Ovary (tissue), 9 donors: ENCODE results near the gene SMG6. TPM values are rescaled to one million over a fixed set of nuclear protein-coding genes. Genes with fewer than 3 reads are reported as not detected.

Source experiments
- DNase-seq, 5 donors: peaks; one replicate each; pipeline ENCODE4 v3.0.0-alpha.2; 2019 to 2020
- H3K27ac ChIP-seq, 2 donors: fragments of 200-600 bp; one replicate each; pipeline versions ENCODE4 v1.5.1 to v1.8.0; 2019 to 2022
- H3K27me3 ChIP-seq: fragments of 200-600 bp; one replicate; pipeline ENCODE4 v1.8.0; 2022
- H3K36me3 ChIP-seq: fragments of 200-600 bp; sonication (generic); one replicate; pipeline ENCODE4 v1.5.1; 2019
- H3K4me1 ChIP-seq: one replicate; pipeline ENCODE4 v1.8.1; 2013; ENCODE audit warnings: mild to moderate bottlenecking, moderate library complexity; ENCODE audit not compliant: insufficient read depth
- H3K4me3 ChIP-seq: fragments of 200-600 bp; sonication (generic); one replicate; pipeline ENCODE4 v1.5.1; 2017
- H3K9me3 ChIP-seq, 2 donors: fragments of 200-600 bp in 1 of 2; sonication (generic) in 1 of 2; one replicate each; pipeline versions ENCODE4 v1.5.1 to v1.8.1; 2013 to 2019; ENCODE audit warnings: mild to moderate bottlenecking in 1 of 2, moderate library complexity in 1 of 2
- EP300 ChIP-seq: sonication (generic); formaldehyde crosslinking; IDR thresholded peaks from one replicate; pipeline ENCODE4 v1.6.1; 2017; ENCODE audit warnings: antibody characterized with exemption
- POLR2A ChIP-seq: fragments of 450-650 bp; IDR thresholded peaks from one replicate; pipeline ENCODE4 v1.6.1; 2017; ENCODE audit warnings: antibody characterized with exemption, mild to moderate bottlenecking, moderate library complexity
- WGBS, 3 donors: extraction: QIAGEN DNeasy Blood & Tissue Kit in 1 of 3; methylation state at CpG; one replicate each; pipeline versions ENCODE4 v1.1.5 to v1.1.7; 2013 to 2017; 5-methylcytosine and 5-hydroxymethylcytosine counted together
- intact Hi-C, 4 donors: fragments of 100-400 bp; cut with DNase I; formaldehyde crosslinking; loops; one replicate each; pipeline versions ENCODE4 v1.11.0 to v1.15.1; 2022 to 2023
- polyA plus RNA-seq, 2 donors: library from polyadenylated mRNA; stranded (reverse); fragments of 200-250 nt in 1 of 2; fragments of 350-450 nt in 1 of 2; fragmentation: Illumina TruSeq in 1 of 2; extraction: RNeasy Lipid Tissue Mini Kit (QIAGEN cat#74804) in 1 of 2; gene quantifications; one replicate each; pipeline ENCODE4 v1.2.3, GENCODE V29; 2013 to 2014
- total RNA-seq, 7 donors: library from RNA; depleted of rRNA in 2 of 7; stranded (reverse); fragments of >200 nt in 2 of 7; fragmentation: NEBNext Ultra II Directional in 3 of 7; extraction: Animal tissue kit (Norgen Biotek cat#: 25700) in 3 of 7; gene quantifications; one replicate each; pipeline versions ENCODE4 v1.1.0 to v1.2.4, GENCODE V29; 2016 to 2023
- TF ChIP-seq, protein P1 (sequence below), 3 donors: fragments of 450-650 bp in 2 of 3; fragments of 200-600 bp in 1 of 3; IDR thresholded peaks; one replicate each; pipeline versions ENCODE4 v1.5.1 to v1.8.0; 2016 to 2022; ENCODE audit warnings: antibody characterized with exemption in 3 of 3, mild to moderate bottlenecking in 1 of 3
- donor health status: DM: no; HTN: no; CAD: no; lungs with moderate emphysema.
- donor health status: DM: no; HTN: no; CAD: no.
- donor health status: Bipolar disorder and iron deficiency.
- donor health status: DM: yes; HTN: yes; CAD: no.
- donor health status: DM: no; HTN: no; CAD: no.
- donor health status: DM: yes; HTN: yes; CAD: no.

SMG6 gene
- total and polyA plus RNA-seq, 9 donors, result 33.8 to 66.0 (median 51.0) TPM

DNA sequence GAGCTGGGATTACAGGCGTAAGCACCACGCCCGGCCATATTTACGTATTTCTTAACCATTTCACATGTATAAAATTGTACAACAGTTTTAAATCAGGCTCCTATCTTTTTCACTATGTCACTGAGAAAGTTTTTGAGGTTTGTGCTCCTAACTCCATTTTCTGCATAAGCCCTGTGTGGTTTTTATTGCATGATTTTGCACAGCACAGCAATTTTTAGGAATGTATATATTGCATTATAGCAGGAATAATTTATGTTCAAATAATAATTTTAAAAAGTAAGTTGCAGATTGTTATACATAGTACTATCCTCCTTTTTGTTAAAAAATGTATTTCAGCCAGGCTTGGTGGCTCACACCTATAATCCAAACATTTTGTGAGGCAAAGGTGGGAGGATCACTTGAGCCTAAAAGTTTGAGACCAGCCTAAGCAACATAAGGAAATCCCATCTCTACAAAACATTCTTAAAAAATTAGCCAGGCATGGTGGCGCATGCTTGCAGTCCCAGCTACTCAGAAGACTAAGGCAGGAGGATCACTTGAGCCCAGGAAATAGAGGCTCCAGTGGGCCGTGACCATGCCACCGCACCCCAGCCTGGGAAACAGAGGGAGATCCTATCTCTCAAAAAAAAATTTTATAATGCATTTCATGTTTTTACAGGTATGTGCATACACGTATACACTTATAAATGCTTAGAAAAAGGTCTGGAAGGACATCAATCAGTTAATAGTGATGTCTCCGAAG lies 26.0 kb downstream of the SMG6 start:
- intact Hi-C loops, result loop anchor here in 1 of 4 donors (5.0 kb wide), 1 partner anchor 365 kb away; no protein-coding TSS in a partner anchor
- Histone ChIP-seq H3K36me3 (no peaks in the 10 kb centered on the region), H3K9me3 (no peaks in the 10 kb centered on the region), H3K27ac (no peak overlapping the region), H3K4me1 (no peaks in the 10 kb centered on the region), H3K27me3 (no peaks in the 10 kb centered on the region), H3K4me3 (no peak overlapping the region)
- TF ChIP-seq, protein P1, sequence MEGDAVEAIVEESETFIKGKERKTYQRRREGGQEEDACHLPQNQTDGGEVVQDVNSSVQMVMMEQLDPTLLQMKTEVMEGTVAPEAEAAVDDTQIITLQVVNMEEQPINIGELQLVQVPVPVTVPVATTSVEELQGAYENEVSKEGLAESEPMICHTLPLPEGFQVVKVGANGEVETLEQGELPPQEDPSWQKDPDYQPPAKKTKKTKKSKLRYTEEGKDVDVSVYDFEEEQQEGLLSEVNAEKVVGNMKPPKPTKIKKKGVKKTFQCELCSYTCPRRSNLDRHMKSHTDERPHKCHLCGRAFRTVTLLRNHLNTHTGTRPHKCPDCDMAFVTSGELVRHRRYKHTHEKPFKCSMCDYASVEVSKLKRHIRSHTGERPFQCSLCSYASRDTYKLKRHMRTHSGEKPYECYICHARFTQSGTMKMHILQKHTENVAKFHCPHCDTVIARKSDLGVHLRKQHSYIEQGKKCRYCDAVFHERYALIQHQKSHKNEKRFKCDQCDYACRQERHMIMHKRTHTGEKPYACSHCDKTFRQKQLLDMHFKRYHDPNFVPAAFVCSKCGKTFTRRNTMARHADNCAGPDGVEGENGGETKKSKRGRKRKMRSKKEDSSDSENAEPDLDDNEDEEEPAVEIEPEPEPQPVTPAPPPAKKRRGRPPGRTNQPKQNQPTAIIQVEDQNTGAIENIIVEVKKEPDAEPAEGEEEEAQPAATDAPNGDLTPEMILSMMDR (IDR thresholded peaks at IDR 0.05), result no peak
- TF ChIP-seq EP300 (no peak), POLR2A (no peak)
- WGBS, 3 donors, result 94 to 96% (median 95%) methylated on average over 9 of the region's 9 CpGs
- DNase-seq, result no peak

DNA sequence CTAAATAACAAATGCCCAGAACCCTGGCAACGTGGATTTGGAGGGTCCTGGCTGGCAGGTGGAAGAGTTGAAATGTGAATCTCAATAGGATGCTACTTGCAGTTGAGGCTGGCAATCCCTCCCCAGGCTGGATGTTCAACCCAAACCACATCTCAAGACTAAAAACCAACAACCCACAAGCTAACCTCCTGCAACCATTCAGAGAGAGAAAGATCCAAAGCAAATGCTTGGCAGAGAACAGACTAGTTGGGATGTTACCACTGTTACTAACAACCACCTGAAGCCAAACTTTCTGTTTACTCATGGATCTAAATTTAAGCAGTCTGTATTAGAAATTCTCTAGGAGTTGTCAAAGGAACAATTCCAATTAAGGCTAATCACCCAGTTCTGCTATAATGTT lies 27.9 kb downstream of the SMG6 start:
- H3K27me3 ChIP-seq, result no peaks in the 10 kb centered on the region
- 58 to 73% (median 61%) methylated on average over 1 of the region's 1 CpG for WGBS, 3 donors
- intact Hi-C loops, result loop anchor here in 1 of 4 donors (5.0 kb wide), 1 partner anchor 363 kb away; no protein-coding TSS in a partner anchor
- no peak overlapping the region for H3K4me3 ChIP-seq
- no peak overlapping the region for H3K27ac ChIP-seq
- TF ChIP-seq POLR2A, result no peak
- TF ChIP-seq, protein P1 (IDR thresholded peaks at IDR 0.05), result no peak
- TF ChIP-seq EP300, result no peak
- H3K4me1 ChIP-seq, result no peaks in the 10 kb centered on the region
- H3K36me3 ChIP-seq, result no peaks in the 10 kb centered on the region
- no peaks in the 10 kb centered on the region for H3K9me3 ChIP-seq
- no peak for DNase-seq

DNA sequence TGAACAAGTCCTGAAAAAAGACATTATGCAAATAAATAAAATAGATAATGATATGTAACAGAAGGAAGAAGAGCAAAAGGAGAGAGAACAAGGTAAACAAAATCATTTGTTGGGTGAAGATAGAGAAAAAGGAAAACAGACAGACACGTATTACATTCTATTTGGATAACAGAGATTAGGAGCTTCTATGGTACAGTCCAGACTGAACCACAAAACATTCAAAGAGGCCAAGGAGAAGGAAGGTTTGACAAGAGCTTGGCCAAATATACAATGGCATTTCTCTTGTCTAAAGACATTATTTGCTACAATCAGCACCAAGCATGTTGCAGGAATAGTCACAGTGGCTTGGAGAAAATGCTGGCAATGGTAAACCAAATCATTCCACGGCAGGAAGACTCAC lies 29.2 kb downstream of the SMG6 start:
- Histone ChIP-seq H3K4me3 (no peak overlapping the region), H3K27me3 (no peaks in the 10 kb centered on the region), H3K9me3 (no peaks in the 10 kb centered on the region), H3K4me1 (no peaks in the 10 kb centered on the region), H3K36me3 (no peaks in the 10 kb centered on the region), H3K27ac (no peak overlapping the region)
- intact Hi-C loops, result no loop called here
- DNase-seq, result no peak
- TF ChIP-seq EP300 (no peak), POLR2A (no peak)
- TF ChIP-seq, protein P1 (IDR thresholded peaks at IDR 0.05), result no peak
- 26 to 52% (median 37%) methylated on average over 2 of the region's 2 CpGs for WGBS, 3 donors

DNA sequence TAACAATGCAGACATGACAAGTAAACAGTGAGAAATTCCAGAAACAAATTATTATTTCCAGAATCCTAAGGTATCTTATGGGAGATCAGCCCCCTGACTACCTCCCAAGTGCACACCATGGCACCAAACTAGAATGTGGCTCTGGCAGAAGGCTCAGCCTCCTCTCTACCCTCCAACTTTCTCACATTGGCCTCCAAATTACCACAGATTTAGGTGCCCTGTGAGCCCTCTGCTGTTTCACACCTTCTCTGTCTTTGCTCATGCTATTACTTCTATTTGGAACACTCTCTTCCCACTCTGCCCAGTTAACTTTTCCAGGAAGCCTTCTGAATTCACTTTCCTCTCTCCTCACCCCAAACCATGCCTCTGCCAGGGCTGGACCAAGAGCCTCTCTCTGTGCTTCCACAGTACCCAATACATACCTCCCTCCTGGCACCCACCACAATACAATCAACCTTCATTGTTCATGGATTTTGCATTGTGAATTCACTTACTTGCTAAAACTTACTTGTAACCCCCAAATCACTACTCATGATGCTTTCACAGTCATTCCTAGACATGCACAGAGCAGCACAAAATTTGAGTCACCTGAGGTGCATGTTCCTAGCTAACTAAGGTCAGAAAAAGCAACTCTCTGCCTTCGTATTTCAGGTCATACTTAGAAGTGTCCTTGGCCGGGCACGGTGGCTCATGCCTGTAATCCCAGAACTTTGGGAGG lies 31.4 kb downstream of the SMG6 start:
- H3K36me3 ChIP-seq, result no peaks in the 10 kb centered on the region
- no peaks in the 10 kb centered on the region for H3K4me1 ChIP-seq
- no peaks in the 10 kb centered on the region for H3K27me3 ChIP-seq
- DNase-seq, result no peak
- no peaks in the 10 kb centered on the region for H3K9me3 ChIP-seq
- H3K27ac ChIP-seq, result no peak overlapping the region
- intact Hi-C loops, result no loop called here
- H3K4me3 ChIP-seq, result no peak overlapping the region
- WGBS, 3 donors, result 93 to 94% (median 93%) methylated on average over 3 of the region's 3 CpGs
- TF ChIP-seq, protein P1 (IDR thresholded peaks at IDR 0.05), result no peak
- TF ChIP-seq POLR2A, result no peak
- no peak for TF ChIP-seq EP300
